SH-SY5Y (cell line): Measurements from ENCODE around the gene SLC37A3.

Experiments
- GATA2 ChIP-seq: IDR thresholded peaks from 2 replicates; pipeline ENCODE4 v1.6.1; 2011; ENCODE audit warnings: mild to moderate bottlenecking, low read depth, low read length
- GATA3 ChIP-seq: IDR thresholded peaks from 2 replicates; pipeline ENCODE4 v1.6.1; 2011; ENCODE audit warnings: low read depth, mild to moderate bottlenecking, low read length, moderate library complexity

The SLC37A3 gene

GRCh38 chr7:140383954-140384713 is 14.2 kb downstream of the SLC37A3 start:
- no peak for TF ChIP-seq GATA2
- no peak for TF ChIP-seq GATA3

- TF ChIP-seq GATA3 (no peak), GATA2 (no peak)
Measured at GRCh38 chr7:140375892-140376730, 22.2 kb downstream of the SLC37A3 start.

GRCh38 chr7:140375323-140375722 is 23.0 kb downstream of the SLC37A3 start:
- TF ChIP-seq GATA3 (no peak), GATA2 (no peak)

GRCh38 chr7:140369294-140369693 is 29.0 kb downstream of the SLC37A3 start:
- no peak for TF ChIP-seq GATA2
- TF ChIP-seq GATA3, result no peak

DNA sequence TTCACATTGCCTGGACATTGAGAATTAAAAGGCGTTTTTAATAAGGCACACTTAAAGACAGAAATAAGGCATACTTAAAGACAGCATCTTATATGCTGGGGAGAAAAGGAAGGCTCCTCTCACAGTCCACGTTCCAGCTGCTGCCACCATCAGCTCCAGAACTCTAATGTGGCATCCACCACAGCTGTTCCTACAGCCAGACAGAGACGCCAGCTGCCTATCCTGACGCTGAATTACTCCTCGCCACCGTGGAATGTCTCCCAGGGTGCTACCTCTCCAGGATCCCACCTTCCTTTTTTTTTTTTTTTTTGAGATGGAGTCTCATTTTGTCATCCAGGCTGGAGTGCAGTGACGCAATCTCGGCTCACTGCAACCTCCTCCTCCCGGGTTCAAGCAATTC is 30.8 kb downstream of the SLC37A3 start:
- TF ChIP-seq GATA2 (no peak), GATA3 (no peak)

- TF ChIP-seq GATA2, result no peak
Measured at GRCh38 chr7:140364819-140365218, 33.5 kb downstream of the SLC37A3 start.

- TF ChIP-seq GATA3, result no peak
Measured at GRCh38 chr7:140360697-140361229, 37.6 kb downstream of the SLC37A3 start.

DNA sequence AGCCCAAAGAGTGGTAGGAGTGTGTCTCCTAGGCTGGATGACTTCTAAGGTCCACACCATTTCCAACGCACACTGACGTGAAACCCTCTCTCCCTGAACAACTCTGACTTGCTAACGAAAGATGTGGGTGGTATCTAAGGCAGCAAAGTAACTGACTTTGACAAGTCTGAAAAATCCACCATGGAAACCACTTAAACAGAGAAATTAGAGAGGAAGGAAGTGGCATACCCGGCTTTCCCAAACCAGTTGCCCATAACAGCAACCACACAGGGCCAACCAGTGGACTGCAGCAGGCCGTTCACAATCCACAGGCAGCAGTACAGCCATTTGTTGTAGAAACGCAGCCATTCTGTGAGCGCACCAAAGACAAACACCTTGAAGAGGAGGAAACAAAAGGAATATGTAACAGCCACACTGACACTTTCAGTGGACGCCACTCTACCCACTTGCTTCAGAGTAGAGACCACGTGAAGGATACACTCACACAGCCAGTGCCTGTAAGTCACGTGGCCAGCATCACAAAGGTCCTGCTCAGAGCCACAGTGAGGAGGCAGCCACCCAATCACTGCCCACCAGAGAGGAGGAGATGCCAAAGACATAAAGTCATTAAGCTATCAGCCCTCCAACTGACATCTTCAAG is 39.8 kb downstream of the SLC37A3 start:
- TF ChIP-seq GATA2, result no peak
- TF ChIP-seq GATA3, result no peak

- no peak for TF ChIP-seq GATA3
- no peak for TF ChIP-seq GATA2
Measured at GRCh38 chr7:140358024-140358411, 40.3 kb downstream of the SLC37A3 start.

DNA sequence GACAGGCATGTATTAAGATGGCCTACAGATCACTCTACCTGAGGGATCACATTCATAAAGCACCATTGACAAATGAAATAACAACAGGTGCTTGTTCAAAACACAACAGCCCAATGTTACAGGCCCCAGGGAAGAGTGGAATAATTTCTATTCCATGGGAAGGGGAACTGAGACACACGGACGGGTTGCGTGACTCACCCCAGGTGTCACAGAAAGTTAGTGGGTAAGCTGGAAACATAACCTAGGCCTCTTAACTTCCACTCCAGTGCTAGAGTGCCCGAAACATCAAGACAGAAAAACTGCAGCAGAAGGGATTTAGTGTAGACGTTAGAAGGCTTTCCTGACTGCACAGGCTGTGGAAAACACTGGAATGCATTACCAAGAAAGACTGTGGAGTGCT is 48.3 kb downstream of the SLC37A3 start:
- no peak for TF ChIP-seq GATA3
- TF ChIP-seq GATA2, result no peak

DNA sequence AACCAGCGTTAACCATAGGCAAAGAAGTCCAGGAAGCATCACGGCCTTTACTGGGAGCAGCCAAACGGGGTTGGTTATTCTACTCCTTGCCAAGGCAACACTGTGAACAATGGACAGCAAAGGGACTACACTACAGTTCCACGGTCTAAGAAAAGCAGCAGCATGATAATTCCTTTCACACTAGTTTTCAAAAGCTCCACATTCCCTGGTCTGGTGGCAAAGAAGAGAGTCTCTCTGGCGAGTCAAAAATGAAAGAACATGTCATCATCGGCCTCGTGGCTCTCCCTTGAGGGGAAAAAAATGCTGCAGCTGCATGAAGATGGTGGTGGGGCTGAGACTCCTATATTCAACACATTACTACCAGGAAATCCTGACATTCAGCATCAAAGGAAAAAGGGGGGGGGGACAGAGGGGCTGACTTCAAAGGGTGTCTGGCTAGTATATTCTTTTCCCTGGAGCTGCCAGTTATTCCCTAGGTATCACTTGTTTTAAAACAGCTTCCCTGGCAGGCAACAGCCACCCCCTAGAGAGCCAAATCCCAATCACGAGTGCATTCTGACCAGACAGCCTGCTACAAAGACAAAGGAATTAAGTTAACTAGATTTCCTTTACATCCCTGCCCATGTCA is 49.1 kb downstream of the SLC37A3 start:
- TF ChIP-seq GATA3, result no peak
- TF ChIP-seq GATA2, result no peak

- TF ChIP-seq GATA3 (no peak), GATA2 (no peak)
Measured at GRCh38 chr7:140348161-140348849, 50.0 kb downstream of the SLC37A3 start.

DNA sequence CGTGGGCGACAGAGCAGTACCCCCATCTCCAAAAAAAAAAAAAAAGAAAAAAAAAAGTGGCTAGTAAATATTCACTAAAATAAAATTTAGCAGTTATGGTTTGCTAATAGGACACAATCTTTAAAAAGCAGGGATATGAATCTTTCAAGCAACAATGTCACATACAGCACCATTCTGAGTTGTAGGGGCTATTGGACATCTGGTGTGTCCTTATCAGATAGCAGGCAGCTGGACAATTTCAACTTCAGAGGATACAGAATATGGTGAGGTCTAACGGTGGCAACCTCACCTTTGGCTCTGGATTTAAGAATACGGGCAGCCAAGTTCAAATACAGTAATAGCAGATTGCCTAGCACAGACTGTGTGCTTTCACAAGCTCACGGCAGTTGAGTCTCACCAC is 51.1 kb downstream of the SLC37A3 start:
- TF ChIP-seq GATA3, result peak; percentile 97
- TF ChIP-seq GATA2, result peak; percentile 99
